Ovary (tissue), 9 donors: Measurements from ENCODE around the gene MRPL4. TPM values are rescaled to one million over a fixed set of nuclear protein-coding genes. Genes with fewer than 3 reads are reported as not detected.

Source experiments
- DNase-seq, 5 donors: peaks; one replicate each; pipeline ENCODE4 v3.0.0-alpha.2; 2019 to 2020
- H3K27ac ChIP-seq, 2 donors: fragments of 200-600 bp; one replicate each; pipeline versions ENCODE4 v1.5.1 to v1.8.0; 2019 to 2022
- H3K27me3 ChIP-seq: fragments of 200-600 bp; one replicate; pipeline ENCODE4 v1.8.0; 2022
- H3K36me3 ChIP-seq: fragments of 200-600 bp; sonication (generic); one replicate; pipeline ENCODE4 v1.5.1; 2019
- H3K4me1 ChIP-seq: one replicate; pipeline ENCODE4 v1.8.1; 2013; ENCODE audit warnings: mild to moderate bottlenecking, moderate library complexity; ENCODE audit not compliant: insufficient read depth
- H3K4me3 ChIP-seq: fragments of 200-600 bp; sonication (generic); one replicate; pipeline ENCODE4 v1.5.1; 2017
- H3K9me3 ChIP-seq, 2 donors: fragments of 200-600 bp in 1 of 2; sonication (generic) in 1 of 2; one replicate each; pipeline versions ENCODE4 v1.5.1 to v1.8.1; 2013 to 2019; ENCODE audit warnings: mild to moderate bottlenecking in 1 of 2, moderate library complexity in 1 of 2
- CTCF ChIP-seq, 3 donors: fragments of 450-650 bp in 2 of 3; fragments of 200-600 bp in 1 of 3; IDR thresholded peaks; one replicate each; pipeline versions ENCODE4 v1.5.1 to v1.8.0; 2016 to 2022; ENCODE audit warnings: antibody characterized with exemption in 3 of 3, mild to moderate bottlenecking in 1 of 3
- EP300 ChIP-seq: sonication (generic); formaldehyde crosslinking; IDR thresholded peaks from one replicate; pipeline ENCODE4 v1.6.1; 2017; ENCODE audit warnings: antibody characterized with exemption
- POLR2A ChIP-seq: fragments of 450-650 bp; IDR thresholded peaks from one replicate; pipeline ENCODE4 v1.6.1; 2017; ENCODE audit warnings: antibody characterized with exemption, mild to moderate bottlenecking, moderate library complexity
- WGBS, 3 donors: extraction: QIAGEN DNeasy Blood & Tissue Kit in 1 of 3; methylation state at CpG; one replicate each; pipeline versions ENCODE4 v1.1.5 to v1.1.7; 2013 to 2017; 5-methylcytosine and 5-hydroxymethylcytosine counted together
- intact Hi-C, 4 donors: fragments of 100-400 bp; cut with DNase I; formaldehyde crosslinking; loops; one replicate each; pipeline versions ENCODE4 v1.11.0 to v1.15.1; 2022 to 2023
- polyA plus RNA-seq, 2 donors: library from polyadenylated mRNA; stranded (reverse); fragments of 200-250 nt in 1 of 2; fragments of 350-450 nt in 1 of 2; fragmentation: Illumina TruSeq in 1 of 2; extraction: RNeasy Lipid Tissue Mini Kit (QIAGEN cat#74804) in 1 of 2; gene quantifications; one replicate each; pipeline ENCODE4 v1.2.3, GENCODE V29; 2013 to 2014
- total RNA-seq, 7 donors: library from RNA; depleted of rRNA in 2 of 7; stranded (reverse); fragments of >200 nt in 2 of 7; fragmentation: NEBNext Ultra II Directional in 3 of 7; extraction: Animal tissue kit (Norgen Biotek cat#: 25700) in 3 of 7; gene quantifications; one replicate each; pipeline versions ENCODE4 v1.1.0 to v1.2.4, GENCODE V29; 2016 to 2023
- donor health status: DM: no; HTN: no; CAD: no; lungs with moderate emphysema.
- donor health status: DM: no; HTN: no; CAD: no.
- donor health status: Bipolar disorder and iron deficiency.
- donor health status: DM: yes; HTN: yes; CAD: no.
- donor health status: DM: no; HTN: no; CAD: no.
- donor health status: DM: yes; HTN: yes; CAD: no.

MRPL4 gene
- total and polyA plus RNA-seq, 9 donors = 4.7 to 73.3 (median 58.9) TPM

DNA sequence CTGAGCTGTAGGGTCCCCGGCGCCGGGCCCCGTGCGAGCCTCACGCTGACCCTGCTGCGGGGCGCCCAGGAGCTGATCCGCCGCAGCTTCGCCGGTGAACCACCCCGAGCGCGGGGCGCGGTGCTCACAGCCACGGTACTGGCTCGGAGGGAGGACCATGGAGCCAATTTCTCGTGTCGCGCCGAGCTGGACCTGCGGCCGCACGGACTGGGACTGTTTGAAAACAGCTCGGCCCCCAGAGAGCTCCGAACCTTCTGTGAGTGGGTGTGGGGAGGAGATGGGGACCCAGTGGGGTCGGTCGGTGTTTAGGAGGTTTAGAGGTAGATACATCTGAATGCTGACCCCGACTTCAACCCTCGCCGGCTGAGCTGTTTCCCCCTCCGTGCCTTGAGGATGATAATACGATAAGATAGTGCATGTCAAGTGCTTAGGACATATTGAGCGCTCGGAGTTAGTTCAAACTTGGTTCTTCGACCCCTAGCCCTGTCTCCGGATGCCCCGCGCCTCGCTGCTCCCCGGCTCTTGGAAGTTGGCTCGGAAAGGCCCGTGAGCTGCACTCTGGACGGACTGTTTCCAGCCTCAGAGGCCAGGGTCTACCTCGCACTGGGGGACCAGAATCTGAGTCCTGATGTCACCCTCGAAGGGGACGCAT, 39.7 kb downstream of the MRPL4 start:
- H3K27me3 ChIP-seq = peaks cover 6% of the 10 kb centered on the region

DNA sequence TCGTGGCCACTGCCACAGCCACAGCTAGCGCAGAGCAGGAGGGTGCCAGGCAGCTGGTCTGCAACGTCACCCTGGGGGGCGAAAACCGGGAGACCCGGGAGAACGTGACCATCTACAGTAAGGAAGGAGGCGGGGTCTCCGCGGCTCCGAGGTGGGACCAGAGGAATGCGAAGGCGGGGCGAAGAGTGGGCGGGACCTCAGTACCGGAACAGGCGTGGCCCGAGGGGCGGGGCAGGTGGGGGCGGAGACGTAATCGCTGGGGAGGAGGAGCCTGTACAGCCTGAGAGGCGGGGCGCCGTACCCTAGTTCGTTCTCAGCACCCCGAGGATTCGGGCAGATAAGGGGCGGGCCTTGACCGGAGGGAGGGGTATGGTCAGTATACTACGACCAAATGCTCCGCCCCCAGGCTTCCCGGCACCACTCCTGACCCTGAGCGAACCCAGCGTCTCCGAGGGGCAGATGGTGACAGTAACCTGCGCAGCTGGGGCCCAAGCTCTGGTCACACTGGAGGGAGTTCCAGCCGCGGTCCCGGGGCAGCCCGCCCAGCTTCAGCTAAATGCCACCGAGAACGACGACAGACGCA, 40.3 kb downstream of the MRPL4 start:
- intact Hi-C loops = no loop called here
- 1 to 2% (median 2%) methylated on average over 22 to 45 of the region's 45 CpGs for WGBS, 3 donors
- Histone ChIP-seq H3K9me3 (no peaks in the 10 kb centered on the region), H3K27ac (no peak overlapping the region), H3K4me3 (peak overlapping the region; percentile 4), H3K4me1 (peaks cover 21% of the 10 kb centered on the region), H3K27me3 (peaks cover 6% of the 10 kb centered on the region), H3K36me3 (no peaks in the 10 kb centered on the region)
- DNase-seq = peak; percentile 59 to 85 (median 66)
- TF ChIP-seq POLR2A = no peak
- TF ChIP-seq CTCF (IDR thresholded peaks at IDR 0.05) = no peak
- no peak for TF ChIP-seq EP300

More for the DNA sequence above, 39.7 kb downstream of the MRPL4 start:
- TF ChIP-seq POLR2A = no peak
- TF ChIP-seq CTCF (IDR thresholded peaks at IDR 0.05) = no peak
- TF ChIP-seq EP300 = no peak
- Histone ChIP-seq H3K9me3 (no peaks in the 10 kb centered on the region), H3K4me3 (peak overlapping the region; percentile 24), H3K36me3 (no peaks in the 10 kb centered on the region), H3K4me1 (peaks cover 21% of the 10 kb centered on the region), H3K27ac (no peak overlapping the region)
- intact Hi-C loops = no loop called here
- WGBS, 3 donors = 1 to 3% (median 1%) methylated on average over 24 to 49 of the region's 49 CpGs
- DNase-seq = no peak

DNA sequence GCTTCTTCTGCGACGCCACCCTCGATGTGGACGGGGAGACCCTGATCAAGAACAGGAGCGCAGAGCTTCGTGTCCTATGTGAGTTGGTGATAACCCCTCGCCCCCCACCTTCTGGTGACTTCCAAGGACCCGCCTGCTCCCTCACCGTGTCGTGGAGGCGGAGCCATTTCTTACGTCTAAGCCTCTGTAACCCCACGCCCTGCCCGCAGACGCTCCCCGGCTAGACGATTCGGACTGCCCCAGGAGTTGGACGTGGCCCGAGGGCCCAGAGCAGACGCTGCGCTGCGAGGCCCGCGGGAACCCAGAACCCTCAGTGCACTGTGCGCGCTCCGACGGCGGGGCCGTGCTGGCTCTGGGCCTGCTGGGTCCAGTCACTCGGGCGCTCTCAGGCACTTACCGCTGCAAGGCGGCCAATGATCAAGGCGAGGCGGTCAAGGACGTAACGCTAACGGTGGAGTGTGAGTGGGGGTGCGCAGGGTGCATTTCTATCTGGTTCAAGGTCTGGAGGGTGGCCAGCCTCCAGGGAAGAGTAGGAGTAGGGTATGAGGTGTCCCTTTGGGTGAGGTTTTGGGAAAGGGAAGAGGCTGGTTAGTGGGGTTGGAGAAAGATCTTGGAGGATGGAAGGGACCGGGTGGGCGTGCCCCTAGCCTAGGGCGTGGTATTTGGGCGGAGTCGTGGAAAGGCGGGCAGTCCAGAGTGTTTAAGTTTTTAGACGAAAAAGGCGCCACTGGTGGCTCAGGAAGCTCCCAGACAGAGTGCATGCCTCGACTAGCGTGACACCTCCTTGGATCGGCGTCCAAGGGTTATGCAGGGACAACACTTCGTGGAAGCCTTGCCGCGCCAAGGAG, 41.0 kb downstream of the MRPL4 start:
- Histone ChIP-seq H3K4me1 (peaks cover 21% of the 10 kb centered on the region), H3K36me3 (no peaks in the 10 kb centered on the region), H3K27me3 (peaks cover 6% of the 10 kb centered on the region), H3K27ac (no peak overlapping the region), H3K4me3 (no peak overlapping the region), H3K9me3 (no peaks in the 10 kb centered on the region)
- intact Hi-C loops = no loop called here
- TF ChIP-seq CTCF (IDR thresholded peaks at IDR 0.05) (no peak), EP300 (no peak), POLR2A (no peak)
- DNase-seq = peak in 1 of 5 donors; percentile 66
- WGBS, 3 donors = 5 to 16% (median 7%) methylated on average over 56 of the region's 56 CpGs

- WGBS, 3 donors = 12 to 48% (median 17%) methylated on average over 46 to 49 of the region's 49 CpGs
- intact Hi-C loops = no loop called here
- peaks cover 17% of the 10 kb centered on the region for H3K4me1 ChIP-seq
- H3K27me3 ChIP-seq = peaks cover 6% of the 10 kb centered on the region
- H3K36me3 ChIP-seq = no peaks in the 10 kb centered on the region
- H3K27ac ChIP-seq = no peak overlapping the region
- TF ChIP-seq CTCF (IDR thresholded peaks at IDR 0.05) = no peak
- TF ChIP-seq POLR2A = no peak
- TF ChIP-seq EP300 = no peak
- H3K9me3 ChIP-seq = no peaks in the 10 kb centered on the region
- H3K4me3 ChIP-seq = no peak overlapping the region
- DNase-seq = no peak
Measured at GRCh38 chr19:10293637-10294367, 41.8 kb downstream of the MRPL4 start.
